OCI-LY1 (cell line): Measurements from ENCODE around the gene PPP1R14C.

Experiments
- H2AFZ ChIP-seq: fragments of 200-600 bp; sonication (generic), shearing (Covaris generic); 2 replicates; pipeline ENCODE4 v1.6.0; 2014; ENCODE audit warnings: antibody characterized with exemption, mild to moderate bottlenecking, low read length
- H3F3A ChIP-seq: fragments of 200-600 bp; sonication (generic), shearing (Covaris generic); 2 replicates; pipeline ENCODE4 v1.6.0; 2014; ENCODE audit warnings: mild to moderate bottlenecking, antibody characterized with exemption, low read length, moderate library complexity; ENCODE audit not compliant: insufficient read depth
- H3K27ac ChIP-seq: fragments of 200-600 bp; sonication (generic); 2 replicates; pipeline ENCODE4 v1.5.1; 2014; ENCODE audit warnings: low read length, mixed run types, mild to moderate bottlenecking, low read depth; ENCODE audit not compliant: poor library complexity, severe bottlenecking
- H3K27me3 ChIP-seq: fragments of 200-600 bp; sonication (generic); 2 replicates; pipeline ENCODE4 v1.6.0; 2014; ENCODE audit warnings: antibody characterized with exemption, mild to moderate bottlenecking, low read length, moderate library complexity; ENCODE audit not compliant: insufficient read depth
- H3K36me3 ChIP-seq: fragments of 200-600 bp; sonication (generic); 2 replicates; pipeline ENCODE4 v1.6.1; 2014; ENCODE audit warnings: mild to moderate bottlenecking, antibody characterized with exemption, low read length, moderate library complexity, mixed read lengths; ENCODE audit not compliant: insufficient read depth
- H3K4me1 ChIP-seq: fragments of 200-600 bp; sonication (generic); 2 replicates; pipeline ENCODE4 v1.5.1; 2014; ENCODE audit warnings: mild to moderate bottlenecking, low read length, moderate library complexity; ENCODE audit not compliant: insufficient read depth, severe bottlenecking
- H3K4me2 ChIP-seq: fragments of 200-600 bp; sonication (generic), shearing (Covaris generic); 2 replicates; pipeline ENCODE4 v1.6.1; 2014; ENCODE audit warnings: low read length
- H3K4me3 ChIP-seq: fragments of 200-600 bp; sonication (generic); 2 replicates; pipeline ENCODE4 v1.5.1; 2014; ENCODE audit warnings: low read length, low read depth, mild to moderate bottlenecking, mixed read lengths; ENCODE audit not compliant: poor library complexity, severe bottlenecking
- H3K79me2 ChIP-seq: fragments of 200-600 bp; shearing (Covaris generic); 2 replicates; pipeline ENCODE4 v1.6.1; 2016; ENCODE audit warnings: mixed run types, low read length, mixed read lengths; ENCODE audit not compliant: insufficient read depth
- H3K9ac ChIP-seq: fragments of 200-600 bp; sonication (generic), shearing (Covaris generic); 2 replicates; pipeline ENCODE4 v1.6.1; 2014; ENCODE audit warnings: mild to moderate bottlenecking, low read length, mixed read lengths
- H3K9me2 ChIP-seq: fragments of 200-600 bp; sonication (generic), shearing (Covaris generic); 2 replicates; pipeline ENCODE4 v1.6.1; 2014; ENCODE audit warnings: low read depth, mild to moderate bottlenecking, low read length, mixed read lengths
- H3K9me3 ChIP-seq: fragments of 200-600 bp; shearing (Covaris generic); 2 replicates; pipeline ENCODE4 v1.6.1; 2014; ENCODE audit warnings: low read length, mixed read lengths
- H4K20me1 ChIP-seq: fragments of 200-600 bp; sonication (generic), shearing (Covaris generic); 2 replicates; pipeline ENCODE4 v1.6.0; 2016; ENCODE audit warnings: mild to moderate bottlenecking, low read length; ENCODE audit not compliant: insufficient read depth
- CTCF ChIP-seq: fragments of 200-600 bp; sonication (generic), shearing (Covaris generic); IDR thresholded peaks from 2 replicates; pipeline ENCODE4 v1.5.1; 2017; ENCODE audit warnings: mild to moderate bottlenecking, antibody characterized with exemption, low read length, moderate library complexity, mixed read lengths
- EZH2 ChIP-seq: fragments of 200-600 bp; sonication (generic), shearing (Covaris generic); IDR thresholded peaks from 2 replicates; pipeline ENCODE4 v1.8.0; 2017; ENCODE audit warnings: borderline replicate concordance, mixed run types, mild to moderate bottlenecking, antibody characterized with exemption, low read length, moderate library complexity, mixed read lengths

Gene PPP1R14C

GRCh38 chr6:150195996-150196417 lies 53.2 kb downstream of the PPP1R14C start:
- Histone ChIP-seq H3K4me2 (no peak overlapping the region), H3K79me2 (no peaks in the 10 kb centered on the region), H4K20me1 (no peaks in the 10 kb centered on the region), H3K27ac (no peak overlapping the region), H3K4me1 (no peaks in the 10 kb centered on the region), H3K9ac (no peak overlapping the region), H3K4me3 (no peak overlapping the region), H2AFZ (no peak overlapping the region), H3K9me2 (no peaks in the 10 kb centered on the region), H3K27me3 (peaks cover 22% of the 10 kb centered on the region), H3F3A (no peaks in the 10 kb centered on the region), H3K9me3 (no peaks in the 10 kb centered on the region), H3K36me3 (no peaks in the 10 kb centered on the region)
- no peak for TF ChIP-seq CTCF
- no peak for TF ChIP-seq EZH2

GRCh38 chr6:150196942-150197745 lies 54.3 kb downstream of the PPP1R14C start:
- H3K36me3 ChIP-seq = no peaks in the 10 kb centered on the region
- H3K9me2 ChIP-seq = no peaks in the 10 kb centered on the region
- no peak overlapping the region for H3K9ac ChIP-seq
- H2AFZ ChIP-seq = no peak overlapping the region
- H3K79me2 ChIP-seq = no peaks in the 10 kb centered on the region
- no peaks in the 10 kb centered on the region for H3K9me3 ChIP-seq
- no peak overlapping the region for H3K4me2 ChIP-seq
- no peaks in the 10 kb centered on the region for H4K20me1 ChIP-seq
- no peaks in the 10 kb centered on the region for H3F3A ChIP-seq
- no peaks in the 10 kb centered on the region for H3K4me1 ChIP-seq
- TF ChIP-seq CTCF = no peak
- no peak for TF ChIP-seq EZH2
- H3K27me3 ChIP-seq = peaks cover 22% of the 10 kb centered on the region
- no peak overlapping the region for H3K27ac ChIP-seq
- H3K4me3 ChIP-seq = no peak overlapping the region

DNA sequence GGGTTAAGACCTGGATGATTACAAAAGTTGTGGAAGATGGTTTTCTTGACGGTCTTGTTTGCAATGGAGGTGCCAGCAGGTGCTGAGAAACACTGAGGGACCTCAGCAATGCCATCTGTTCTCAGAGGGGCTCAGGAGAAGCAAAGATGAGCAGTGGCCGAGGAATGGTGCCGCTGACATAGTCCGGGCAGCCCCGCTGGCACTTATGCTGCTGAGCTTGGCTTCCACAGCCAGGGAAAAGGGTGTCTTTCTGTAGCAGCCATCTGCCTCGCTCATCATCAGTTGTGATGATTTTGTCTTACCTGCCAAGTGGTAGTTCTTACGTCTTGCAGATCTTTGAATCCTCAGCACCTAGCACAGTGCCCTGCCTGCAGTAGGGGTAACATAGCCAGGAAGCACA lies 55.7 kb downstream of the PPP1R14C start:
- no peaks in the 10 kb centered on the region for H3K36me3 ChIP-seq
- no peak for TF ChIP-seq EZH2
- no peak for TF ChIP-seq CTCF
- no peak overlapping the region for H3K4me2 ChIP-seq
- no peaks in the 10 kb centered on the region for H3F3A ChIP-seq
- H3K27me3 ChIP-seq = peaks cover 16% of the 10 kb centered on the region
- no peaks in the 10 kb centered on the region for H3K9me3 ChIP-seq
- H2AFZ ChIP-seq = no peak overlapping the region
- no peak overlapping the region for H3K4me3 ChIP-seq
- H3K4me1 ChIP-seq = no peaks in the 10 kb centered on the region
- no peak overlapping the region for H3K27ac ChIP-seq
- no peaks in the 10 kb centered on the region for H3K9me2 ChIP-seq
- no peak overlapping the region for H3K9ac ChIP-seq
- H3K79me2 ChIP-seq = no peaks in the 10 kb centered on the region
- no peaks in the 10 kb centered on the region for H4K20me1 ChIP-seq
